IMR-90 (cell line): ENCODE data around the gene GPR89A.
"Not testable (repeated sequence)": the region's sequence is repeated elsewhere in the genome, so short reads cannot be mapped to it uniquely, and the experiment has no call there.

ENCODE experiments used
- BHLHE40 ChIP-seq: fragments of 150-350 bp; IDR thresholded peaks from 2 replicates; pipeline ENCODE4 v1.6.1; 2016; ENCODE audit warnings: mild to moderate bottlenecking, low read depth, low read length
- CEBPB ChIP-seq: IDR thresholded peaks from 2 replicates; pipeline ENCODE4 v1.6.1; 2012; ENCODE audit warnings: low read depth, low read length, improper control_type of control experiment
- CHD1 ChIP-seq: IDR thresholded peaks from 2 replicates; pipeline ENCODE4 v1.6.1; 2012; ENCODE audit warnings: low read depth, low read length, improper control_type of control experiment
- CTCF ChIP-seq: conservative IDR thresholded peaks from 2 replicates; pipeline ENCODE4 v1.5.1; 2012; ENCODE audit warnings: mild to moderate bottlenecking, low read depth, low read length, improper control_type of control experiment
- ELK1 ChIP-seq: fragments of 150-350 bp; IDR thresholded peaks from 2 replicates; pipeline ENCODE4 v1.6.1; 2016; ENCODE audit warnings: low read depth, mild to moderate bottlenecking, low read length, moderate library complexity, borderline replicate concordance
- FOS ChIP-seq: fragments of 150-350 bp; IDR thresholded peaks from 2 replicates; pipeline ENCODE4 v1.6.1; 2016; ENCODE audit warnings: low read depth, low read length
- MAFK ChIP-seq: IDR thresholded peaks from 2 replicates; pipeline ENCODE4 v1.6.1; 2012; ENCODE audit warnings: low read depth, low read length, improper control_type of control experiment
- POLR2A ChIP-seq: IDR thresholded peaks from 2 replicates; pipeline ENCODE4 v1.6.1; 2012; ENCODE audit warnings: mild to moderate bottlenecking, low read depth, low read length
- RCOR1 ChIP-seq: IDR thresholded peaks from 2 replicates; pipeline ENCODE4 v1.6.1; 2012; ENCODE audit warnings: mild to moderate bottlenecking, low read length, improper control_type of control experiment; ENCODE audit not compliant: insufficient replicate concordance
- RFX5 ChIP-seq: IDR thresholded peaks from 2 replicates; pipeline ENCODE4 v1.8.0; 2012; ENCODE audit warnings: low read depth, mild to moderate bottlenecking, low read length, moderate library complexity
- SMC3 ChIP-seq: fragments of 150-350 bp; IDR thresholded peaks from 2 replicates; pipeline ENCODE4 v1.6.1; 2016; ENCODE audit warnings: low read depth, mild to moderate bottlenecking, antibody characterized with exemption, low read length, moderate library complexity
- USF2 ChIP-seq: fragments of 150-350 bp; IDR thresholded peaks from 2 replicates; pipeline ENCODE4 v1.6.1; 2017; ENCODE audit warnings: mild to moderate bottlenecking, antibody characterized with exemption, low read length, low read depth

- TF ChIP-seq CEBPB, CTCF, USF2, RFX5, POLR2A, ELK1, BHLHE40, MAFK, RCOR1, CHD1, SMC3, FOS: not testable (repeated sequence)
Measured at GRCh38 chr1:145590806-145591205, 17.0 kb upstream of the GPR89A start.
